ENCODE measurements around the gene TNK2.

- no peak for TF ChIP-seq ZNF296 (CRISPR knock-in tag; conservative IDR thresholded peaks at IDR 0.05)
- TF ChIP-seq YY1 (IDR thresholded peaks at IDR 0.05; ENCODE audit: insufficient read depth, insufficient replicate concordance, low read depth, low read length), result no peak
- TF ChIP-seq ZNF639 (CRISPR knock-in tag; conservative IDR thresholded peaks at IDR 0.05), result no peak; the same call in 1 of the 2 replicates
- TF ChIP-seq, protein P1, sequence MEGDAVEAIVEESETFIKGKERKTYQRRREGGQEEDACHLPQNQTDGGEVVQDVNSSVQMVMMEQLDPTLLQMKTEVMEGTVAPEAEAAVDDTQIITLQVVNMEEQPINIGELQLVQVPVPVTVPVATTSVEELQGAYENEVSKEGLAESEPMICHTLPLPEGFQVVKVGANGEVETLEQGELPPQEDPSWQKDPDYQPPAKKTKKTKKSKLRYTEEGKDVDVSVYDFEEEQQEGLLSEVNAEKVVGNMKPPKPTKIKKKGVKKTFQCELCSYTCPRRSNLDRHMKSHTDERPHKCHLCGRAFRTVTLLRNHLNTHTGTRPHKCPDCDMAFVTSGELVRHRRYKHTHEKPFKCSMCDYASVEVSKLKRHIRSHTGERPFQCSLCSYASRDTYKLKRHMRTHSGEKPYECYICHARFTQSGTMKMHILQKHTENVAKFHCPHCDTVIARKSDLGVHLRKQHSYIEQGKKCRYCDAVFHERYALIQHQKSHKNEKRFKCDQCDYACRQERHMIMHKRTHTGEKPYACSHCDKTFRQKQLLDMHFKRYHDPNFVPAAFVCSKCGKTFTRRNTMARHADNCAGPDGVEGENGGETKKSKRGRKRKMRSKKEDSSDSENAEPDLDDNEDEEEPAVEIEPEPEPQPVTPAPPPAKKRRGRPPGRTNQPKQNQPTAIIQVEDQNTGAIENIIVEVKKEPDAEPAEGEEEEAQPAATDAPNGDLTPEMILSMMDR (CRISPR knock-in tag; IDR thresholded peaks at IDR 0.05), result peak; percentile 99
- TF ChIP-seq EHMT2 (IDR thresholded peaks at IDR 0.05; ENCODE audit: borderline replicate concordance, low read depth, low read length), result no peak
- TF ChIP-seq WIZ (CRISPR knock-in tag; IDR thresholded peaks at IDR 0.05), result no peak
- TF ChIP-seq GPN1 (CRISPR knock-in tag; IDR thresholded peaks at IDR 0.05; ENCODE audit: borderline replicate concordance), result no peak
- TF ChIP-seq HDAC6 (IDR thresholded peaks at IDR 0.05; ENCODE audit: low read depth, low read length), result no peak
- TF ChIP-seq SP1 (IDR thresholded peaks at IDR 0.05), result no peak
- TF ChIP-seq SP1 (CRISPR knock-in tag; IDR thresholded peaks at IDR 0.05), result peak; percentile 51; the same call in 1 of the 2 replicates
- no peak for TF ChIP-seq ZNF292 (CRISPR knock-in tag; IDR thresholded peaks at IDR 0.05; ENCODE audit: borderline replicate concordance, low read depth)
- TF ChIP-seq MTA1 (CRISPR knock-in tag; IDR thresholded peaks at IDR 0.05; ENCODE audit: borderline replicate concordance), result no peak
Observed at GRCh38 chr3:195850857-195851543, 57.4 kb downstream of the TNK2 start.
